Measurements from ENCODE around the gene MRPS31. TPM values are rescaled to one million over a fixed set of nuclear protein-coding genes. Genes with fewer than 3 reads are reported as not detected.

Gene MRPS31
- polyA plus RNA-seq, 1 of the 3 experiments (the other 2 are of a cell fraction): 13.3 TPM

GRCh38 chr13:40679480-40679985 is 91.5 kb downstream of the MRPS31 start (continued):
- TF ChIP-seq RXRA (IDR thresholded peaks at IDR 0.05; ENCODE audit: borderline replicate concordance, low read depth) (no peak), TEAD4 (IDR thresholded peaks at IDR 0.05; ENCODE audit: borderline replicate concordance, insufficient read depth) (no peak)

Small RNA genes within 50 kb of the gene (small RNA-seq; reads per million reads assigned to genes)
- gene MIR320D1: 0 reads per million in 7 experiments
- gene MIR621: 0 reads per million in 7 experiments
- 0 reads per million in 7 experiments for gene RF00017

Other genes with a start within 250 kb of the MRPS31 start
- 1.5 and 1.8 TPM in 2 replicates for gene FOXO1, start 104.5 kb downstream of the MRPS31 start, polyA plus RNA-seq (2012; rRNA removed)
- 15.2 TPM in 2 replicates for gene SLC25A15, start 18.4 kb upstream of the MRPS31 start, polyA plus RNA-seq (2012; rRNA removed)
- 11.1 and 11.6 TPM in 2 replicates for gene ELF1, start 248.1 kb upstream of the MRPS31 start, polyA plus RNA-seq (2012; rRNA removed)